ENCODE data around the gene MAPK10. TPM values are rescaled to one million over a fixed set of nuclear protein-coding genes. Genes with fewer than 3 reads are reported as not detected.

Gene MAPK10
- polyA plus RNA-seq, 3 donors, result 0.36 TPM; not detected in 2

GRCh38 chr4:86106475-86106874 is 253.4 kb downstream of the MAPK10 start:
- no peak for TF ChIP-seq CTCF (IDR thresholded peaks at IDR 0.05)
- Mint-ChIP-seq H3K4me3 (no peak overlapping the region), H3K36me3 (no peaks in the 10 kb centered on the region), H3K4me1 (no peaks in the 10 kb centered on the region), H3K9me3 (peaks cover 0 to 8% (median 3%) of the 10 kb centered on the region in 7 donors), H3K27ac (no peak overlapping the region), H3K27me3 (ENCODE audit: low read depth in 3 of 3) (no peaks in the 10 kb centered on the region)
- Histone ChIP-seq H3K27ac (ENCODE audit: low read depth in 1 of 2, low read length in 2 of 2) (no peak overlapping the region), H3K4me2 (replicated peaks; ENCODE audit: extremely low read depth, low read length, poor library complexity, severe bottlenecking) (no peak overlapping the region), H3K4me3 (replicated peaks in 1 of 3; ENCODE audit: low read depth in 2 of 3, low read length in 3 of 3) (no peak overlapping the region), H2AFZ (ENCODE audit: insufficient read depth, low read depth, low read length, poor library complexity, severe bottlenecking) (no peak overlapping the region), H4K20me1 (ENCODE audit: insufficient read depth, low read length) (no peaks in the 10 kb centered on the region), H3K9ac (ENCODE audit: insufficient read depth, low read length, poor library complexity, severe bottlenecking) (no peak overlapping the region), H3K9me3 (replicated peaks in 1 of 2; ENCODE audit: control insufficient read depth in 1 of 2, insufficient read depth in 1 of 2, low read length in 2 of 2) (no peaks in the 10 kb centered on the region), H3K36me3 (replicated peaks in 1 of 2; ENCODE audit: control insufficient read depth in 1 of 2, insufficient read depth in 2 of 2, low read length in 2 of 2) (no peaks in the 10 kb centered on the region), H3K79me2 (ENCODE audit: insufficient read depth, low read length) (no peaks in the 10 kb centered on the region), H3K4me1 (ENCODE audit: control insufficient read depth in 1 of 2, insufficient read depth in 2 of 2, low read length in 2 of 2) (no peaks in the 10 kb centered on the region), H3K27me3 (ENCODE audit: control insufficient read depth in 2 of 2, insufficient read depth in 2 of 2, low read length in 2 of 2) (no peaks in the 10 kb centered on the region)
- intact Hi-C loops (cut with micrococcal nuclease), result no loop called here
- DNase-seq, result no peak
- WGBS (ENCODE audit: insufficient coverage), result 100% methylated on average over 1 of the region's 2 CpGs

DNA sequence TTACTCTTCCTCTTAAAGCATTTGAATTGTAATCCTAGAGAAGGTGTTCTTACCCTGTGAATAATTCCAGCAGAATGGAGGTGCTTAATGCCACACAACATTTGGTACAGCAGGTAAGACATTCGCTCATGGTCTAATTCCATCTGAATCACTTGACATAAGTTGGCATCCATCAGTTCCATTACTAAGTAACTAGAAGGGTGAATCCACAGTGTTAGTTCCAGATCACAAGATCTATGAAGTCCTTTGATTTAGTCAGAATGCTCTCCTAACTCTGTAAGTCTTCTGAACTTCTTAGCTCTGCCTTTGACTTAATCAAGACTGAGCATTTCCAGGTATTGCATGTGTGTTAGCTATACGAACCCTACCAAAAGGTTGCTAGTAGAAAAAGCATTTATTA is 258.0 kb downstream of the MAPK10 start:
- Mint-ChIP-seq H3K4me3 (no peak overlapping the region), H3K27me3 (ENCODE audit: low read depth in 3 of 3) (no peaks in the 10 kb centered on the region), H3K9me3 (no peaks in the 10 kb centered on the region), H3K36me3 (no peaks in the 10 kb centered on the region), H3K27ac (no peak overlapping the region), H3K4me1 (no peaks in the 10 kb centered on the region)
- H3K27me3 ChIP-seq (ENCODE audit: control insufficient read depth in 2 of 2, insufficient read depth in 2 of 2, low read length in 2 of 2), result no peaks in the 10 kb centered on the region
- no peak overlapping the region for H3K27ac ChIP-seq (ENCODE audit: low read depth in 1 of 2, low read length in 2 of 2)
- no peak overlapping the region for H2AFZ ChIP-seq (ENCODE audit: insufficient read depth, low read depth, low read length, poor library complexity, severe bottlenecking)
- no CpG with 5 or more reads among the region's 2 CpGs for WGBS (ENCODE audit: insufficient coverage)
- H3K36me3 ChIP-seq (replicated peaks in 1 of 2; ENCODE audit: control insufficient read depth in 1 of 2, insufficient read depth in 2 of 2, low read length in 2 of 2), result no peaks in the 10 kb centered on the region
- intact Hi-C loops (cut with micrococcal nuclease), result no loop called here
- no peak overlapping the region for H3K4me3 ChIP-seq (replicated peaks in 1 of 3; ENCODE audit: low read depth in 2 of 3, low read length in 3 of 3)
- DNase-seq, result no peak
- no peaks in the 10 kb centered on the region for H4K20me1 ChIP-seq (ENCODE audit: insufficient read depth, low read length)
- H3K4me2 ChIP-seq (replicated peaks; ENCODE audit: extremely low read depth, low read length, poor library complexity, severe bottlenecking), result no peak overlapping the region
- no peak for TF ChIP-seq CTCF (IDR thresholded peaks at IDR 0.05)
- no peak overlapping the region for H3K9ac ChIP-seq (ENCODE audit: insufficient read depth, low read length, poor library complexity, severe bottlenecking)
- no peaks in the 10 kb centered on the region for H3K9me3 ChIP-seq (replicated peaks in 1 of 2; ENCODE audit: control insufficient read depth in 1 of 2, insufficient read depth in 1 of 2, low read length in 2 of 2)
- no peaks in the 10 kb centered on the region for H3K4me1 ChIP-seq (ENCODE audit: control insufficient read depth in 1 of 2, insufficient read depth in 2 of 2, low read length in 2 of 2)
- H3K79me2 ChIP-seq (ENCODE audit: insufficient read depth, low read length), result no peaks in the 10 kb centered on the region
